ENCODE results near the gene CORO2B.

GRCh38 chr15:68555679-68556037, 23.1 kb upstream of the CORO2B start:
- TF ChIP-seq CTCF (IDR thresholded peaks at IDR 0.05) (no peak), POLR2A (IDR thresholded peaks at IDR 0.05) (no peak)
